ENCODE measurements around the gene CAPZB. TPM values are rescaled to one million over a fixed set of nuclear protein-coding genes. Genes with fewer than 3 reads are reported as not detected.

The CAPZB gene
- total RNA-seq, 2 donors from 2014 or later: 404 to 419 TPM

DNA sequence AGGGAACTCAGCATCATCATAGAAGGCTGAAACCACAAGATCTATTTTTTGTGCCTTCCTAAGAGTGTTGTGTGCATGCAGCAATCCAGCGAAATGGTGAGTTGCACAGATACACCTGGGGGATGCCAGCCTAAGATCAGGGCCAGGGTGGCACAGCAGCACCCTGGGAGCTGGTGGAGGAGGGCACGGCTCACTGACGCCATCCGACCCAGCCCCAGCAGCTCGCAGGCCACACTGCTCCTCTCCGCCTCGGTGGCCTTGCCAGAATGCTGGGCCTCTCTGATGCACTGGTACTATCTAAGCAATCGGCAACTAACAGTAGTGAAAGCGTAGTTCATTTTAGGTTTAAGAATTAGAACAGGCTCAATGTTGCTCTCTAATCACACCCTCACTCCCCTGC lies 37.8 kb downstream of the CAPZB start:
- Mint-ChIP-seq H3K27ac (peak overlapping the region; percentile 73 to 89), H3K9me3 (no peaks in the 10 kb centered on the region), H3K36me3 (peaks cover 8 to 22% of the 10 kb centered on the region in 2 donors)
- ATAC-seq (no peak), DNase-seq (ENCODE audit: low spot score in 2 of 2) (no peak)

DNA sequence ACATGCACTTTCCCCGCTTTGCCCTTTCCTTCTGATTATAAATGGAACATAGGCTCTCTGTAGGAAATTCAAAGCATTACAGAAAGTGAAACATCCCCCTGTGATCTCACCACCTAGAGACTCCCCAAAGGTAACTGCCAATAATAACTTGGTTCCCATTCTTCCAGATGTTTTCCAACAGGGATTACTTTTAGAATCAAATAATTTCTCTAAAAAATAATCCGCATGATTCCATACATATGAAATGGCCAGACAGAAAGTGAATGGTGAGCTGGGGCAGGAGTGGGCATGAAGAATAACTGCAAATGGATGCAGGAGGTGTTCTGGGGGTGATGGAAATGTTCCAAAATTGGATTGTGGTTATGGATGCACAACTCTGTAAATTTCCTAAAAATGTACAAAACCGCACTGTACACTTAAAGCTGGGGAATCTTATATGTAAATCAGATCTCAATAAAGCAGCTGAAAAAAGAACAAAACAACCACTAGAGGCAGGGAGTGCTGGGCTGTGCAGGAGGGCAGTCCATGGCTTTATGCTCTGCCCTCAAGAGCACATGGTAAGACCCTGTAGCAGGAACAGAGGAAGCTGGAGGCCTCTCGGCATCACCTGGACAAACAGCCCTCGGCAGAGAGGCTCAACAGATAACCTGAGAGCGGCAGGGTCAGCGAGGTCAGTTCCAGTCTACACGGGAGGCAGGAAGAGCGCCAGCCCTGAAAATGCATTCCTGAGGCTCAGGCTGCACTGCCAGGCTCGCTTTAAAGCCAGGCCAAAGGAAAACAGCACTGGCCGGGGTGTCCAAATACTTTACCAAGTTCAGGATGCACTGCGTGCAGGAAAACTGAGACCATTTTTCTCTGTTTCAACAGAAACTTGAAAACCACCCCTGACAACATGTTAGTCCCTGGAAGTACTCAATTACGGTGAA lies 39.7 kb downstream of the CAPZB start:
- ATAC-seq (no peak), DNase-seq (ENCODE audit: low spot score in 2 of 2) (no peak)
- H3K27ac Mint-ChIP-seq: peak overlapping the region; percentile 75 to 83
- peaks cover 8 to 22% of the 10 kb centered on the region in 2 donors for H3K36me3 Mint-ChIP-seq
- no peaks in the 10 kb centered on the region for H3K9me3 Mint-ChIP-seq

DNA sequence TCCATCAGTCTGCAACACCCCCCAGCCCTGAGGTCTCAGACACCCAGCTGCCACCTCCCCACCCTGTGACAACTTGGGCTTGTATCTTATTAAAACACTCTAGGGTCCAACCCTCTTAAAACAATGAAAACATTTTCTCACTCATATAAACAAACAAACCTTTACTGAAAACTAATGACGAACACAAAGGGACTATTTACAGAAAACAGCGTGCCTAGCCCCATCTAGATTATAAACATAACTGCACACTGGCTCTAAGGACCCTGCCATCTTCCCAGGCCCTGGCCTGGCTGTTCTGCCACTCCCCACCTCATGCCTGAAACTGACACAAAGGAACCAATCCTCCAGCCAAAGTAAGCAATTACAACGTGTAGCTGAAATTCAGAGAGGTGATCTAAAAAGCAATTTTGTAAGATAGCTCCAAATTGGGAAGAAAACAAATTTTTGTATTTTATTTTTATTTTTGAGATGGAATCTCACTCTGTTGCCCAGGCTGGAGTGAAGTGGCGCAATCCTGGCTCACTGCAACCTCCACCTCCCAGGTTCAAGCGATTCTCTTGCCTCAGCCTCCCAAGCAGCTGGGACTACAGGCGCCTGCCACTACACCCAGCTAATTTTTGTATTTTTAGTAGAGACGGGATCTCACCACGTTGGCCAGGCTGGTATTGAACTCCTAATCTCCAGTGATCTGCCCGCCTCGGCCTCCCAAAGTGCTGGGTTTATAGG lies 40.9 kb downstream of the CAPZB start:
- Mint-ChIP-seq H3K36me3 (peaks cover 7 to 22% of the 10 kb centered on the region in 2 donors), H3K9me3 (no peaks in the 10 kb centered on the region), H3K27ac (peak overlapping the region; percentile 60 to 83)
- ATAC-seq (no peak), DNase-seq (ENCODE audit: low spot score in 2 of 2) (no peak)

DNA sequence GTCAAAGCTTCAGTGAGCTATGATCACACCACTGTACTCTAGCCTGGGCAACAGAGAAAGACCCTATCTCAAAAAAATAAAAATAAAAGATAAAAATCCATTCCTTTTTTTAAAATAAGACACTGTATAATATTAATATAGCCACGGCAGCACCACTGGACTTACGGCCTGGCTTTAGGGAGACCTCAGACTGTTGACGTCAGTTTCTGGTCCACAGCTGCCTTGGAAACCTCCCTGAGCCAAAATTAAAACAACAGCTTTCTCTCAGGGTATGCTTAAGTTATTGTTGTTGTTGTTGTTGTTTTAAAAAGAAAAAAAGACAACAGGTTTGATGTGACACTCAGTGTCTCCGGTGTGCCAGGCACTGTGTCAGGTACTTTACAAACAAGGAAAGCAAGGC lies 42.0 kb downstream of the CAPZB start:
- DNase-seq (ENCODE audit: low spot score in 2 of 2): no peak
- Mint-ChIP-seq H3K36me3 (peaks cover 0 to 15% of the 10 kb centered on the region in 2 donors), H3K9me3 (no peaks in the 10 kb centered on the region), H3K27ac (peak overlapping the region; percentile 68 to 82)
- no peak for ATAC-seq

DNA sequence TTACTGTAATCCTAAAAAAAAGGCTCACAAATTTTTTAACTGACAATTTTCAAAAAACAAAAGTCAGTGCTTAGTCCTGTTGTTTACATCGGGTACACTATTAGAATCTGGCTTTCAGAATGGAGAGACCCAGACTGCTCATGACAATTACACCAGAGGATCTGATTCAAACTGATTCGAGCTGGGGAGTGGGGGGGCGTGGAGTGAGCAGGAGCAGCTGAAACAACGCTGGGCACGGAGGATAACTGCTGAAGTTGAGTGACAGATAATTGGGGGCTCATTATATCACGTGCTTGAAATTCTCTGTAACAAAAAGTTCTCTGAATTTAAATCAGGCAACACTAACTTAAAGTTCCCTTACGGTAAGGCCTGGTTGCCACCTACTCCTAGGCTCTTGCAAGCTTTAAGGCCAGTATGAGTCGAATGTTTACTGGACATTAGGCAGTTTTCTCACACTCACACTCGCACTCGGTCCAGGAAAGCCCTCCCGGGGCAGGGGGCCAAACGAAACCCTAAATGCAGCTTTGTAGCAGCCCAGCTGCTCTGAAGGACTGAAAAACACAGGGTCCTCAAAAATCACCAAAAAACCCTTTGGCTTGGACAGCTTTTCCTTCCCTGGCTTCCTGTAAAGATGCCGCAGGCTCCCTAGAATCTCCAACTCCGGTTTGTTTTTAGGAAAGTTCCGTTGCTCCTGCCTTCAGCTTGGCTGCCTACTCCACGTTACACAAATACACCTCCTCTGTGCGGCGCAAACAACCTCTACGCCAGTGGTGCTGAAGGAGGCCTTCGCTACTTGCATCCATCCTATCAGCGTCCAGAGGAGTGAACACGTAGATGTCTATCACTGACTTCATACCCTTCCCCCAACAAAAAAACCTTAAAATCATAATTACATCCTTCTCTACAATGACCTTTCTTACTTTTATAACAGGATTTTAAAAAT lies 42.9 kb downstream of the CAPZB start:
- ATAC-seq (no peak), DNase-seq (ENCODE audit: low spot score in 2 of 2) (no peak)
- Mint-ChIP-seq H3K9me3 (no peaks in the 10 kb centered on the region), H3K36me3 (peaks cover 0 to 7% of the 10 kb centered on the region in 2 donors), H3K27ac (peak overlapping the region; percentile 68 to 82)

DNA sequence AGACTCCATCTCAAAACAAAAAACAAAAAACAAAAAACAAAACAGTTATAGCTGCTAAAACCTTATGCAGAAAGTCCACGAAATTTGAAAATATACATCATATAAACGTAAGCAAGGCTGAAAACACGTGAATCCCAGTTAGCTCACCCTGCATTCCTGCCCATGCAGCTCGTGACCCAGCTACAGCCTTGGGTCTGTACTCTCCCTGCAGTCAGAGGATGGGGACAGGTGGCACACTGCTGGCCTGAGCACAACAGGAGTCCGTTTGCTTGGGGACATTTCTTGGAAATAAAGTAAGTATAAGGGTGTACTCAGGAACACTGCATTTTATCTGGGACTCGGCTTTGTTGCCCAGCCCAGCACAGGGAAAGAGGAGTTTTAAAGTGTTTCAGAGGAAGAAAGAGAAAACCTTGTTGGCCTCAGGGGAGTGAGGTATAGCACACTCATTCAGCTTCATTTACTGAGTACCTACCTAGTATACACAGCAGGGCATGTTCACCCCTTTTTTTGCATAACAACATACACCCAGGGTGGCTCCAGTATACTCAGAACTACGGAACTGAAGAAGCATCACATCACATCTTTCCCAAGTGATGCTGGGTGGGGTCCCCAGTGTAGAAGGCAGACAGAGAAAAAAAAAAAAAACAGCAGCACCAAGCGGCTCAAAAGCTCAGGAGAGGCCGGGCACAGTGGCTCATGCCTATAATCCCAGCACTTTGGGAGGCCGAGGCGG lies 44.1 kb downstream of the CAPZB start:
- Mint-ChIP-seq H3K27ac (peak overlapping the region; percentile 81), H3K9me3 (no peaks in the 10 kb centered on the region), H3K36me3 (peaks cover 0 to 13% of the 10 kb centered on the region in 2 donors)
- ATAC-seq (no peak), DNase-seq (ENCODE audit: low spot score in 2 of 2) (no peak)

DNA sequence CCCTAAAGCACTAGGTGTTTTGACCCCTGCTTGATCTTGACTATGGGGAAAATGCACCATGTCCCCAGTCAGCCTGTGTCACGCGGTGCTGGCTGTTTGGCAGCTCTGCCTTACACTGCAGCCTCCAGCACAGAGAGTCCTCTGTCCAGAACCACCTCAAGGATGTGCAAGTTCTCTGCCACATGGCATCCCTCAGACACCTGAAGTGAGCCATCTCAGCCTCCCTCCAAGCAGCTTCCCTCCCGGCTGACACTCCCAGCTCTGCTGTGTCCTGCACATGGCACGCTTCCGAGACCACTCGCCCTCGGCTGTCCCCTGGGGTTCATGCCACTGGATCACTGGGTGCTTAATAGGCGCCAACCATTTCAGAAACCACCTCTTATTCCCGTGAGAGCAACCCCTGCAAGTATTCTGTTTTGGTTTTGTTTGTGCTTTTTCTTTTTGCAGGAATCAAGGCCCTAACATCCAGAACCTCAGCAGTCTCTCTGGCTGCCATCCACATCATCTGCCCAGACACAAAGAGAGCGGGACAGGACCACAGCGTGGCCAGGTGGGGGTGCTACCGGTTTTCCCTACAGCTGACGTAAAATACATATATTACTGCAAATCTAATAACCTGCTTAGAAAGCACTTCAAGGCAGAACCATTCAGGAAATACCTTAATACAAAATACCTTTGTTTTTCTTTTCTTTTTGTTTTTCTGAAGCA lies 45.7 kb downstream of the CAPZB start:
- no peak for DNase-seq (ENCODE audit: low spot score in 2 of 2)
- no peak for ATAC-seq
- Mint-ChIP-seq H3K27ac (peak overlapping the region; percentile 68 to 81), H3K9me3 (no peaks in the 10 kb centered on the region), H3K36me3 (peaks cover 0 to 10% of the 10 kb centered on the region in 2 donors)

DNA sequence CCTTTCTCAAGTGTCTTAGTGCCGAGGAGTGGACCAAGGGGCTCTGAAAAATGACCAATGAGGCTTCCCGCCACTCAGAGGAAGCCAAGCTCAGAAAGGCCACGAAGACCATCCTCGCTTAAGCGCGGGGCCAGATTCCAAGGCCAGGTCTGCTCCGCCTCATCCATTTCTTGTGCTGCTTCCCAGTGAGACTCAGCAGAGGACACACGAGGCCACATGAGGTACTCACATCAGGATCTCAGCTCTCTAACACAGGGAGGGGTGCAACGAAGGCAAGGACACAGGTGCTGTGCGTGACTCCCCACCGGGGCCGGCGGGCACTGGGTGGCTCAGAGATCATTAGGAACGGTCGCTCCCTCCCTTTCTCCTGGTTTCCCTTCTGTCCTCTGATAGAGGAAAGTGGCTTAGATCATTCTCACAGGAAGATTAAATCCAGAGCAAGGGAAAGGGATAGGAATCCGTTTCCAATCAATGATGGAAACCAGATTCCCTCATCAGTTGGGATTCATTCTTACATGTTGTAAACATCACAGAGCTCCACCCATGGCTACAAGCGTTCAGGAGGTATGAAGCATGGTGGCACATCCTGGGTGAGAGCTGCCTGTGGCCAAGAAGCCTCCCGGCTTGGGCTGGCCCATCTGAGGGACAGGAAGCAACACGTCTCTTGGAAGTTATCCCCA lies 46.7 kb downstream of the CAPZB start:
- H3K9me3 Mint-ChIP-seq: no peaks in the 10 kb centered on the region
- ATAC-seq (no peak), DNase-seq (ENCODE audit: low spot score in 2 of 2) (no peak)
- H3K27ac Mint-ChIP-seq: peak overlapping the region in 1 of 2 donors; percentile 30
- H3K36me3 Mint-ChIP-seq: peaks cover 0 to 10% of the 10 kb centered on the region in 2 donors

DNA sequence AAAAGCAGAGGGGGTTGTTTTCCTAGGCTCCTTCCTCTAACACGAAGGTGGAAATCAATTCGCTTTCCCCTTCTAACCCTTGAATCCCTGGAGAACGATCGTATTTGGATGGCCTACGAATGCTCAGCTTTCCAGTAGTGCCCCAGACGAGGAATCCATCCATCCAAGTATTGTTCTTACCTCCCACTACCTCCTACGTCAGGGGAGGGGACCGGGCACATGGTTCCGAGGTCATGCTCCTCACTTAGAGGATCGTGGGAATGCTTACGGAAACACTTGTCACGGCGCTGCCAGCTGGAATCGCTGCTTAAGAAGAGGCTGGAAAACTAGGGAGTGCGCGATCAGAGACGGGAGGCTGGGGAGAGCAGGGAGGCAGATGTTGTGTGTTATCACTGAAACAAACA lies 47.4 kb downstream of the CAPZB start:
- ATAC-seq (no peak), DNase-seq (ENCODE audit: low spot score in 2 of 2) (no peak)
- H3K27ac Mint-ChIP-seq: peak overlapping the region; percentile 15 to 79
- H3K9me3 Mint-ChIP-seq: no peaks in the 10 kb centered on the region
- H3K36me3 Mint-ChIP-seq: peaks cover 0 to 15% of the 10 kb centered on the region in 2 donors

DNA sequence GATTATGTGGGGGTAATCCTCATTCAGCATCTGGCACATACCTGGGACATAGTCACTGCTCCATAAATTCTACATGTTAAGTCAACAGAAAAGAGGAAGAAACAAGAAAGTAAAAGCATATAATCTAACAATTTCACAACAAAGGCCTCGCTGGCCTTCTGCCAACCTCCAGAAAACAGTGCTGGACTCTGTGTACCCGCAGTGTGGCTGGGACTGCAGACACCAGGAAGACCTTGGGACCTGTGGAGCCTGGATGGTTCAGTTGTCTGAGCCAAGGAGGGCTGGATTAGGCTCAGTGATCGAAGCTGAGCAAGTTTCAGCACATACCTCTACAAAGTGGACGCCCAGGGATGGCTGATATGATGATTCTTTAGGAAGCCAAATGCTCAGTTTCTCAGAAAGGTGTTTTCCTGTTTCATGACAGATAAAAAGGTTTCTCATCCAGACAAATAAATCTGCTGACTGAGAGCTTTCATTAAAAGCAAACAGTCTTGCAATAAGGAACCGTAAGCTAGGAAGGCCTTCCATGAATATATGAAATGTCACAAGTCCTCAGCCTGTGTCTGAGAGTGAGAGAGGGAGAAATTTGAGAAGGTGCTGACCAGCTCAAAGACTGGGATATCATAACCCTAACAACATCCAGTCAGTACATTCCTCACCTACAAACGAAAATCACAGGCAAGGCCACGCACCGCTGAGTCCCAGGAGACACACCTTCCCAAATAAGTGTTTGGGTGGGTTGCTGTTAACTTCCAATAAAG lies 48.4 kb downstream of the CAPZB start:
- no peak for ATAC-seq
- H3K27ac Mint-ChIP-seq: peak overlapping the region; percentile 79 to 80
- no peak for DNase-seq (ENCODE audit: low spot score in 2 of 2)

DNA sequence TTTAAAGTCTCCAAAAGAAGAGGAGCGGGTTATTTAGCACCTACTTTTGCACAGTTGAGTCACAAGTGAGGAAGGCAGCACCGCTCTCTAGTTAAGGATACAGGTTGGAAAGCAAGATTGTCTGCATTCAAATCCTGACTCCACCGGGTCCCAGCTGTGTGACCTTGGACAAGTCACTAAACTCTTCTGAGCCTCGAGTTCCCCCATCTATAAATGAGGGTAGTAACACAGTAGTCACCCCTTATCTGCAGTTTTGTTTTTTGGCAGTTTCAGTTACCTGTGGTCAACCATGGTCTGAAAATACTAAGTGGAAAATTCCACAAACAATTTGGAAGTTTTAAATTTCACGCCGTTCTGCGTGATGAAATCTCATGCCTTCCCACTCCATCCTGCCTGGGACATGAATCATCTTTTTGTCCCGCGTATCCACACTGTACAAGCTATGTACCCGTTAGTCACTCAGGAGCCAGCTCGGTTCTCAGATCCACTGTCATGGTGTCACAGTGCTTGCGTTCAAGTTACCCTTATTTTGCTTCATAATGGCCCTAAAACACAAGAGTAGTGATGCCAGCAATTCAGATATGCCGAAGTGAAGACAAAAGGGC lies 49.4 kb downstream of the CAPZB start:
- ATAC-seq: peak; percentile 62 to 89

More for the DNA sequence above, 48.4 kb downstream of the CAPZB start:
- Mint-ChIP-seq H3K36me3 (peaks cover 0 to 18% of the 10 kb centered on the region in 2 donors), H3K9me3 (no peaks in the 10 kb centered on the region)

DNA sequence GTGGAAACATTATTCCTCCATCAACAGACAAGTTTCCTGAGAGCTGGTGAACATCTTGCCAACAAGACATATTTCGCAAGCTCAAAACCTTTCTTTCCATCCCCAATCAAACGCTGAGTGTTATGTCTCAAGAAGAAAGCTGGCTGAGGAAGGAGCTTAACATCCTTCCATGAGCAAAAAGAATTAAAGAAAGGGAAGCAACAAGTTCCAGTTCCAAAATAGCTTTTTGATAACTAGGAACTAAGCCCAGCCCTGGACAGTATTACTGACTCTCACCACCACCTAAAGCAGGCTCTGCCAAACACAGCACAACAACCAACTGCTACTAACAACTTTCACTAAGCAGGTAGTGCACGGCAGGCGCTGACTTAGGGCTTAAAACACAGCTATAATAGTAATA lies 50.2 kb downstream of the CAPZB start:
- H3K36me3 Mint-ChIP-seq: peaks cover 0 to 18% of the 10 kb centered on the region in 2 donors
- ATAC-seq: no peak
- no peaks in the 10 kb centered on the region for H3K9me3 Mint-ChIP-seq
- DNase-seq (ENCODE audit: low spot score in 2 of 2): no peak
- H3K27ac Mint-ChIP-seq: peak overlapping the region; percentile 34 to 79

More for the DNA sequence above, 49.4 kb downstream of the CAPZB start:
- DNase-seq (ENCODE audit: low spot score in 2 of 2): peak in 1 of 2 donors; percentile 55
- no peaks in the 10 kb centered on the region for H3K9me3 Mint-ChIP-seq
- peaks cover 0 to 18% of the 10 kb centered on the region in 2 donors for H3K36me3 Mint-ChIP-seq
- peak overlapping the region; percentile 79 to 80 for H3K27ac Mint-ChIP-seq

DNA sequence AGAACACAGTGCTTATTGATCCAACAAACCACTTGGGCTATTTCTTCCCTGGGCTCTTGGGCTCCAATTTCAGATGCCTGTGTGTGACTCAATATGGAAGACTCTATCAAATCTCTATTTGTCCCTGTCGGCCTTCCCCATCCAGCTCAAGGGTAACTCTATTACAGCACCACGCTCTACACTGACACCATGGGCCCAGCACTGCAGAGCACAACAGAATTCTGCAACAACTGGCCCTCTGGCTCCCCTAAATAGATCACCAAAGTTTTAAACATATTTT lies 51.7 kb downstream of the CAPZB start:
- DNase-seq (ENCODE audit: low spot score in 2 of 2) (no peak), ATAC-seq (no peak)
- Mint-ChIP-seq H3K9me3 (no peaks in the 10 kb centered on the region), H3K36me3 (peaks cover 0 to 19% of the 10 kb centered on the region in 2 donors), H3K27ac (peak overlapping the region in 1 of 2 donors; percentile 70)
